ENCODE data around the gene ATG7.

ATG7 gene

GRCh38 chr3:11563865-11564185 lies 291.6 kb downstream of the ATG7 start:
- TF ChIP-seq YY2 (tag by site-specific recombination; IDR thresholded peaks at IDR 0.05) (no peak), ZNF16 (tag by site-specific recombination; IDR thresholded peaks at IDR 0.05; ENCODE audit: low read depth) (no peak), ZNF19 (tag by site-specific recombination; IDR thresholded peaks at IDR 0.05; ENCODE audit: low read depth) (no peak), ZNF311 (tag by site-specific recombination; IDR thresholded peaks at IDR 0.05; ENCODE audit: borderline replicate concordance) (no peak), ZNF48 (tag by site-specific recombination; IDR thresholded peaks at IDR 0.05) (no peak), KLF9 (tag by site-specific recombination; IDR thresholded peaks at IDR 0.05; ENCODE audit: low read depth) (no peak), KLF17 (tag by site-specific recombination; IDR thresholded peaks at IDR 0.05) (no peak), ZNF488 (tag by site-specific recombination; IDR thresholded peaks at IDR 0.05) (no peak), ZNF701 (tag by site-specific recombination; IDR thresholded peaks at IDR 0.05) (no peak), ZFP41 (tag by site-specific recombination; IDR thresholded peaks at IDR 0.05; ENCODE audit: borderline replicate concordance) (no peak)
- ChIA-PET POLR2A (no interaction called here), CTCF (no interaction called here)
- Histone ChIP-seq H3K36me3 (ENCODE audit: control insufficient read depth in 2 of 2, insufficient read depth in 1 of 2, low read length in 2 of 2) (peaks cover 0 to 47% of the 10 kb centered on the region in 2 experiments; a peak in 2 of 3 replicates), H3K4me3 (ENCODE audit: low read depth, low read length) (no peak overlapping the region), H3K27ac (ENCODE audit: extremely low read depth, low read depth, low read length) (no peak overlapping the region), H3K4me1 (ENCODE audit: control insufficient read depth, insufficient read depth, low read length) (no peaks in the 10 kb centered on the region), H3K9me3 (ENCODE audit: control insufficient read depth, insufficient read depth, low read depth, low read length) (no peaks in the 10 kb centered on the region)

- H3K9me3 ChIP-seq (ENCODE audit: control insufficient read depth, insufficient read depth, low read depth, low read length), result no peaks in the 10 kb centered on the region
- no peaks in the 10 kb centered on the region for H3K4me1 ChIP-seq (ENCODE audit: control insufficient read depth, insufficient read depth, low read length)
- peaks cover 0 to 42% of the 10 kb centered on the region in 2 experiments; a peak in 2 of 3 replicates for H3K36me3 ChIP-seq (ENCODE audit: control insufficient read depth in 2 of 2, insufficient read depth in 1 of 2, low read length in 2 of 2)
- no peak for TF ChIP-seq ATF2 (tag by site-specific recombination; IDR thresholded peaks at IDR 0.05; ENCODE audit: low read depth)
- TF ChIP-seq ZNF391 (tag by site-specific recombination; IDR thresholded peaks at IDR 0.05; ENCODE audit: borderline replicate concordance, low read depth), result no peak
- TF ChIP-seq ZNF621 (tag by site-specific recombination; IDR thresholded peaks at IDR 0.05), result no peak
- peak; percentile 18; the same call in 1 of the 2 replicates for TF ChIP-seq EGR2 (tag by site-specific recombination; IDR thresholded peaks at IDR 0.05; ENCODE audit: low read depth)
- peak; percentile 40 for TF ChIP-seq ZFHX2 (tag by site-specific recombination; conservative IDR thresholded peaks at IDR 0.05)
- TF ChIP-seq ZNF555 (tag by site-specific recombination; conservative IDR thresholded peaks at IDR 0.05), result no peak
- ChIA-PET POLR2A (no interaction called here), CTCF (no interaction called here)
- no peak overlapping the region for H3K27ac ChIP-seq (ENCODE audit: extremely low read depth, low read depth, low read length)
- H3K4me3 ChIP-seq (ENCODE audit: low read depth, low read length), result no peak overlapping the region
Observed at GRCh38 chr3:11564577-11565001, 292.4 kb downstream of the ATG7 start.

GRCh38 chr3:11565072-11565471 lies 292.9 kb downstream of the ATG7 start:
- Histone ChIP-seq H3K4me1 (ENCODE audit: control insufficient read depth, insufficient read depth, low read length) (no peaks in the 10 kb centered on the region), H3K4me3 (ENCODE audit: low read depth, low read length) (no peak overlapping the region), H3K36me3 (ENCODE audit: control insufficient read depth in 2 of 2, insufficient read depth in 1 of 2, low read length in 2 of 2) (peaks cover 0 to 38% of the 10 kb centered on the region in 2 experiments; a peak in 2 of 3 replicates), H3K9me3 (ENCODE audit: control insufficient read depth, insufficient read depth, low read depth, low read length) (no peaks in the 10 kb centered on the region), H3K27ac (ENCODE audit: extremely low read depth, low read depth, low read length) (no peak overlapping the region)
- ChIA-PET POLR2A (no interaction called here), CTCF (no interaction called here)
- TF ChIP-seq HOXD13 (CRISPR knock-in tag; IDR thresholded peaks at IDR 0.05; ENCODE audit: borderline replicate concordance) (no peak), ZNF596 (tag by site-specific recombination; IDR thresholded peaks at IDR 0.05) (no peak), ZNF433 (tag by site-specific recombination; IDR thresholded peaks at IDR 0.05; ENCODE audit: low read depth) (no peak), ZNF48 (tag by site-specific recombination; IDR thresholded peaks at IDR 0.05) (no peak), ZSCAN4 (tag by site-specific recombination; IDR thresholded peaks at IDR 0.05) (no peak), MZF1 (tag by site-specific recombination; IDR thresholded peaks at IDR 0.05; ENCODE audit: borderline replicate concordance) (no peak), ZNF768 (tag by site-specific recombination; IDR thresholded peaks at IDR 0.05) (no peak), CTCF (tag by site-specific recombination; IDR thresholded peaks at IDR 0.05) (no peak), ZNF776 (tag by site-specific recombination; IDR thresholded peaks at IDR 0.05; ENCODE audit: borderline replicate concordance) (no peak)
